Endothelial cell of umbilical vein (primary cell): ENCODE results near the gene B3GAT1. TPM values are rescaled to one million over a fixed set of nuclear protein-coding genes. Genes with fewer than 3 reads are reported as not detected.

ENCODE experiments used
- BruUV-seq: library from RNA; stranded (reverse); fragments of 400-500 nt; replicated peaks from 2 replicates; lab custom pipeline; 2021; lab: Mats Ljungman, UMichigan
- CTCF ChIA-PET: fragments of 300-600, 350-600 bp; sonication (Branson Sonifier 250); formaldehyde crosslinking; loops from one replicate; lab custom pipeline; 2021; ENCODE audit warnings: antibody characterized with exemption, inconsistent platforms; lab: Charles Lee
- POLR2A ChIA-PET: fragments of 300-600, 350-600 bp; sonication (Branson Sonifier 250); formaldehyde crosslinking; loops from one replicate; lab custom pipeline; 2021; ENCODE audit warnings: antibody characterized with exemption, inconsistent platforms; lab: Charles Lee
- DNase-seq: peaks from one replicate; pipeline ENCODE4 v3.0.0-alpha.2; 2011; ENCODE audit warnings: low read depth, low spot score
- FAIRE-seq: peaks from 2 replicates; lab custom pipeline; 2011; peaks lifted over from hg19 to GRCh38; lab: Jason Lieb, UNC
- H2AFZ ChIP-seq: 2 replicates; pipeline ENCODE4 v1.6.0; 2012; ENCODE audit warnings: low read depth, low read length, control low read depth, inconsistent platforms
- H3K27ac ChIP-seq: 2 replicates; pipeline ENCODE4 v1.5.1; 2011; ENCODE audit warnings: low read depth, mild to moderate bottlenecking, control low read depth, low read length, moderate library complexity; ENCODE audit not compliant: insufficient read depth
- H3K27me3 ChIP-seq, 2 experiments: 2 replicates each; pipeline versions ENCODE4 v1.6.0 to v1.6.1; 2011; ENCODE audit warnings: low read length in 2 of 2, mixed read lengths in 1 of 2; ENCODE audit not compliant: control insufficient read depth in 2 of 2, insufficient read depth in 2 of 2
- H3K36me3 ChIP-seq, 2 experiments: 2 replicates in 1 of 2; 3 replicates in 1 of 2; pipeline ENCODE4 v1.5.1; 2011; ENCODE audit warnings: low read length in 2 of 2, mild to moderate bottlenecking in 1 of 2, moderate library complexity in 1 of 2; ENCODE audit not compliant: control insufficient read depth in 2 of 2, insufficient read depth in 2 of 2; ENCODE audit errors: extremely low read depth in 1 of 2
- H3K4me1 ChIP-seq: 3 replicates; pipeline ENCODE4 v1.5.1; 2011; ENCODE audit warnings: mild to moderate bottlenecking, low read length; ENCODE audit not compliant: control insufficient read depth, insufficient read depth; ENCODE audit errors: extremely low read depth
- H3K4me2 ChIP-seq: 2 replicates; pipeline ENCODE4 v1.6.1; 2011; ENCODE audit warnings: low read length, control low read depth, mixed read lengths; ENCODE audit not compliant: insufficient read depth
- H3K4me3 ChIP-seq, 3 experiments: fragments of 200-600 bp in 1 of 3; sonication (generic), shearing (Covaris generic) in 1 of 3; replicated peaks in 1 of 3; 2 replicates each; pipeline ENCODE4 v1.5.1; 2011 to 2016; ENCODE audit warnings: control low read depth in 3 of 3, low read length in 3 of 3, mild to moderate bottlenecking in 2 of 3, inconsistent platforms in 1 of 3, low read depth in 1 of 3, moderate library complexity in 1 of 3; ENCODE audit not compliant: insufficient read depth in 1 of 3
- H3K79me2 ChIP-seq: 2 replicates; pipeline ENCODE4 v1.6.0; 2012; ENCODE audit warnings: low read length, inconsistent platforms; ENCODE audit not compliant: control insufficient read depth, insufficient read depth
- H3K9ac ChIP-seq: replicated peaks from 2 replicates; pipeline ENCODE3; 2011; ENCODE audit warnings: low read length, control low read depth; ENCODE audit not compliant: insufficient read depth; ENCODE audit errors: extremely low read depth
- H3K9me1 ChIP-seq: replicated peaks from 3 replicates; pipeline ENCODE4 v1.6.0; 2011; ENCODE audit warnings: mild to moderate bottlenecking, low read length; ENCODE audit not compliant: control insufficient read depth, insufficient read depth; ENCODE audit errors: extremely low read depth
- H3K9me3 ChIP-seq: replicated peaks from 2 replicates; pipeline ENCODE4 v1.5.1; 2012; ENCODE audit warnings: low read length, inconsistent platforms; ENCODE audit not compliant: control insufficient read depth, insufficient read depth
- H4K20me1 ChIP-seq: replicated peaks from 2 replicates; pipeline ENCODE3; 2011; ENCODE audit warnings: mild to moderate bottlenecking, low read length; ENCODE audit not compliant: control insufficient read depth, insufficient read depth; ENCODE audit errors: extremely low read depth
- EZH2 ChIP-seq: IDR thresholded peaks from 2 replicates; pipeline ENCODE4 v1.6.1; 2012; ENCODE audit warnings: borderline replicate concordance, low read depth, mild to moderate bottlenecking, moderate library complexity, low read length, inconsistent platforms; ENCODE audit not compliant: severe bottlenecking
- FOS ChIP-seq: IDR thresholded peaks from 2 replicates; pipeline ENCODE4 v1.6.1; 2011; ENCODE audit warnings: mild to moderate bottlenecking, low read length, moderate library complexity, borderline replicate concordance; ENCODE audit not compliant: insufficient read depth
- MYC ChIP-seq: IDR thresholded peaks from one replicate; pipeline ENCODE4 v1.6.1; 2011; ENCODE audit warnings: mild to moderate bottlenecking, low read depth, low read length
- POLR2A ChIP-seq: IDR thresholded peaks from 2 replicates; pipeline ENCODE4 v1.6.1; 2012; ENCODE audit warnings: low read depth, mild to moderate bottlenecking, control low read depth, low read length
- POLR2AphosphoS5 ChIP-seq: IDR thresholded peaks from 2 replicates; pipeline ENCODE4 v1.6.1; 2012; ENCODE audit warnings: low read depth, mild to moderate bottlenecking, control low read depth, low read length, moderate library complexity; ENCODE audit not compliant: insufficient read depth
- dilution Hi-C: fragments of 300-500 bp; cut with MboI; formaldehyde crosslinking; loops from one replicate; pipeline ENCODE4 v1.15.0; 2019; ENCODE audit warnings: low sequenced_read_pairs; ENCODE audit not compliant: extremely low pct_ligation_motif_present
- intact Hi-C: fragments of 100-400 bp; cut with micrococcal nuclease; formaldehyde crosslinking; loops from one replicate; pipeline ENCODE4 v1.10.0; 2022
- polyA plus RNA-seq, 4 experiments: library from polyadenylated mRNA; depleted of rRNA in 3 of 4; stranded (reverse) in 3 of 4; unstranded in 1 of 4; fragments of >200 nt; gene quantifications; 2 replicates each; pipeline versions ENCODE4 v1.2.1 to v1.2.3, GENCODE V29; 2011 to 2012; ENCODE audit warnings: missing spikeins in 1 of 4
- total RNA-seq: library from RNA; stranded (reverse); gene quantifications from 2 replicates; pipeline ENCODE4 v1.2.3, GENCODE V29; 2021
- TF ChIP-seq, protein P1 (sequence below), 2 donors: IDR thresholded peaks; 1 replicate in 1 of 2; 2 replicates in 1 of 2; pipeline ENCODE4 v1.5.1; 2011; ENCODE audit warnings: low read length in 2 of 2, mild to moderate bottlenecking in 2 of 2, moderate library complexity in 2 of 2, control low read depth in 1 of 2, inconsistent platforms in 1 of 2, low read depth in 1 of 2; ENCODE audit not compliant: insufficient read depth in 1 of 2; ENCODE audit errors: extremely low read depth in 1 of 2
- TF ChIP-seq, protein P2 (sequence below): IDR thresholded peaks from 2 replicates; pipeline ENCODE4 v1.6.1; 2011; ENCODE audit not compliant: insufficient read depth, insufficient read length

B3GAT1 gene
- total and polyA plus RNA-seq, 2 donors (not counting 3 experiments of a cell fraction or from before 2014, with no cell fraction given) = 0.01 TPM; not detected in 1

DNA sequence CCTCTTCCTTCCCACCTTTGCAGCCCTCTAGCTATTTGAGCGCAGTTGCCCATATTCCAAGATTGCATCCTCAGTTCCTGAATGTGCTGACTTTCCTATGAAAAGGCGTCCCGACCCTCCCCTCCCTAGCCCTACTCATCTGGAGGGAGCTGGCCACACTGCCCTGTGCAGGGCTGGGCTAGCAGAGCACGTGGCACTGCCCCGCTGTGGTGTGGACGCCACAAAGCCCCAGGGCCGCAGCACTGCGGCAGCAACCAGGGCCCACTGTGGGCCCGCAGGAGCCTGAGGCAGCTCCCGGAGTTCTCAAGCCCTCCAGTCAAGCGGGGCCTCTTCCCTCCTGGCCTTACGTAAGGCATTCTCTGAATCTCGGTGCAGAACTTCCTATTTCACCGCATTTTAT lies 27.6 kb downstream of the B3GAT1 start:
- CTCF ChIA-PET = no interaction called here
- Histone ChIP-seq H3K9ac (no peak overlapping the region), H3K27me3 (no peaks in the 10 kb centered on the region), H3K79me2 (no peaks in the 10 kb centered on the region), H3K27ac (no peak overlapping the region), H3K4me3 (no peak overlapping the region), H3K9me1 (no peaks in the 10 kb centered on the region), H3K4me1 (no peaks in the 10 kb centered on the region), H3K4me2 (no peak overlapping the region), H3K36me3 (no peaks in the 10 kb centered on the region), H2AFZ (no peak overlapping the region), H4K20me1 (no peaks in the 10 kb centered on the region), H3K9me3 (no peaks in the 10 kb centered on the region)
- POLR2A ChIA-PET = no interaction called here
- no peak for FAIRE-seq
- dilution Hi-C loops = no loop called here
- DNase-seq = no peak
- no TSS peak for BruUV-seq
- intact Hi-C loops = no loop called here
- TF ChIP-seq FOS (no peak), POLR2A (no peak), POLR2AphosphoS5 (no peak), MYC (no peak), EZH2 (no peak)
- TF ChIP-seq, protein P1, sequence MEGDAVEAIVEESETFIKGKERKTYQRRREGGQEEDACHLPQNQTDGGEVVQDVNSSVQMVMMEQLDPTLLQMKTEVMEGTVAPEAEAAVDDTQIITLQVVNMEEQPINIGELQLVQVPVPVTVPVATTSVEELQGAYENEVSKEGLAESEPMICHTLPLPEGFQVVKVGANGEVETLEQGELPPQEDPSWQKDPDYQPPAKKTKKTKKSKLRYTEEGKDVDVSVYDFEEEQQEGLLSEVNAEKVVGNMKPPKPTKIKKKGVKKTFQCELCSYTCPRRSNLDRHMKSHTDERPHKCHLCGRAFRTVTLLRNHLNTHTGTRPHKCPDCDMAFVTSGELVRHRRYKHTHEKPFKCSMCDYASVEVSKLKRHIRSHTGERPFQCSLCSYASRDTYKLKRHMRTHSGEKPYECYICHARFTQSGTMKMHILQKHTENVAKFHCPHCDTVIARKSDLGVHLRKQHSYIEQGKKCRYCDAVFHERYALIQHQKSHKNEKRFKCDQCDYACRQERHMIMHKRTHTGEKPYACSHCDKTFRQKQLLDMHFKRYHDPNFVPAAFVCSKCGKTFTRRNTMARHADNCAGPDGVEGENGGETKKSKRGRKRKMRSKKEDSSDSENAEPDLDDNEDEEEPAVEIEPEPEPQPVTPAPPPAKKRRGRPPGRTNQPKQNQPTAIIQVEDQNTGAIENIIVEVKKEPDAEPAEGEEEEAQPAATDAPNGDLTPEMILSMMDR (IDR thresholded peaks at IDR 0.05; ENCODE audit: extremely low read depth in 1 of 2, insufficient read depth in 1 of 2, low read depth in 1 of 2, low read length in 2 of 2) = no peak
- TF ChIP-seq, protein P2, sequence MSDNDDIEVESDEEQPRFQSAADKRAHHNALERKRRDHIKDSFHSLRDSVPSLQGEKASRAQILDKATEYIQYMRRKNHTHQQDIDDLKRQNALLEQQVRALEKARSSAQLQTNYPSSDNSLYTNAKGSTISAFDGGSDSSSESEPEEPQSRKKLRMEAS = no peak
